ENCODE data around the gene RIPOR2. TPM values are rescaled to one million over a fixed set of nuclear protein-coding genes. Genes with fewer than 3 reads are reported as not detected.

Gene RIPOR2
- total RNA-seq, 1 donor from 2014 or later, result 49.0 TPM

DNA sequence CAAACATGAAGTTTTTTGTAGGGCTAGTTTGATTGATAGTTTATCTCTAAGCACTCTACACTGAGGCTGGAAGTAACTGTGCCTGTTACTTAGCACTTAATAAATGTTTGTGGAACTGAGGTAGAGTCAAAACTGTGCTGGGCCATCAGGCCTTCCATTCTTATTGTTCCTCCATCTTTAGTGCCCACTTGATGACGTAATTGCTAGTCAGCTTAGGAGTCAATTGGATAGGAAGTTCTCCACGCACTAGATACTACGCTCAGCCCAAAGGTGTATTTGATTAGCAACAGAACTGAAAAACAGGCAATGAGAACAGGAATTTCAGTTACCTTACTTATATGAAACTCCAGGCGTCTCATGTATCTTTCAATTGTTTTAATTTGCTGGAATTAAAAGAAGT is 67.0 kb downstream of the RIPOR2 start:
- intact Hi-C loops (cut with DNase I), result no loop called here
- Histone ChIP-seq H3K27ac (no peak overlapping the region), H3K36me3 (no peaks in the 10 kb centered on the region), H3K27me3 (no peaks in the 10 kb centered on the region), H3K4me3 (no peak overlapping the region), H3K4me1 (no peaks in the 10 kb centered on the region), H3K9me3 (no peaks in the 10 kb centered on the region)
- no peak for DNase-seq (ENCODE audit: low spot score in 2 of 2)
- TF ChIP-seq, protein P1, sequence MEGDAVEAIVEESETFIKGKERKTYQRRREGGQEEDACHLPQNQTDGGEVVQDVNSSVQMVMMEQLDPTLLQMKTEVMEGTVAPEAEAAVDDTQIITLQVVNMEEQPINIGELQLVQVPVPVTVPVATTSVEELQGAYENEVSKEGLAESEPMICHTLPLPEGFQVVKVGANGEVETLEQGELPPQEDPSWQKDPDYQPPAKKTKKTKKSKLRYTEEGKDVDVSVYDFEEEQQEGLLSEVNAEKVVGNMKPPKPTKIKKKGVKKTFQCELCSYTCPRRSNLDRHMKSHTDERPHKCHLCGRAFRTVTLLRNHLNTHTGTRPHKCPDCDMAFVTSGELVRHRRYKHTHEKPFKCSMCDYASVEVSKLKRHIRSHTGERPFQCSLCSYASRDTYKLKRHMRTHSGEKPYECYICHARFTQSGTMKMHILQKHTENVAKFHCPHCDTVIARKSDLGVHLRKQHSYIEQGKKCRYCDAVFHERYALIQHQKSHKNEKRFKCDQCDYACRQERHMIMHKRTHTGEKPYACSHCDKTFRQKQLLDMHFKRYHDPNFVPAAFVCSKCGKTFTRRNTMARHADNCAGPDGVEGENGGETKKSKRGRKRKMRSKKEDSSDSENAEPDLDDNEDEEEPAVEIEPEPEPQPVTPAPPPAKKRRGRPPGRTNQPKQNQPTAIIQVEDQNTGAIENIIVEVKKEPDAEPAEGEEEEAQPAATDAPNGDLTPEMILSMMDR (IDR thresholded peaks at IDR 0.05), result no peak

DNA sequence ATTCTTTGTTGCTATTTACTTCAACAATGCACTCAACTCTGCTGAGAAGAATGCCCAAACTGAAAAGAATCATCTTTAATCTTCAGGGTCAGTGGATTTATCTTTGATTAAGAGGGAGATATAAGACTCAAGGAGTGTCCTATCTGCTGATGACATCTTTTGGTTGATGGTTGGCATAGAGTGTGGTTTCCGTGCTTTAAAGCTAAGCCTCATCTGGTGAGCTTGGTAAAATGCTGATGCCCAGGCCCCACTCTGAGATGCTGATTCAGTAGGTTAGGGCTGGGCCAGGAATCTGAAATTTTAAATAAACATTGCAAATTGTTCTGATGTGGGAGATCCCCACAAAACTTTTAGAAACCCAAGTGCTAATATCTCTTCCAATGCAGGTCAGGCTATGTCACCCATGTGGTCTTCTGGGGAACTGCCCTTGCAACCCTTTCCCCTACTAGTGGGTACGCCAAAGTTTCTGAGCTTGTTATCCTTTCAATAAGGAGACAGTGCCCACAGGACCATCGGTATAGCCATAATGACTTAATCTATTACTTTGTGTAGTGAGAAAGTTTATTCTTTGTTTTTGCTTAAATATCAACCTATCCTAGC is 68.6 kb downstream of the RIPOR2 start:
- no peak for DNase-seq (ENCODE audit: low spot score in 2 of 2)
- TF ChIP-seq, protein P1 (IDR thresholded peaks at IDR 0.05), result no peak
- H3K27me3 ChIP-seq, result no peaks in the 10 kb centered on the region
- H3K36me3 ChIP-seq, result no peaks in the 10 kb centered on the region
- no peak overlapping the region for H3K27ac ChIP-seq
- H3K4me3 ChIP-seq, result no peak overlapping the region
- H3K9me3 ChIP-seq, result no peaks in the 10 kb centered on the region
- no peaks in the 10 kb centered on the region for H3K4me1 ChIP-seq
- intact Hi-C loops (cut with DNase I), result no loop called here

DNA sequence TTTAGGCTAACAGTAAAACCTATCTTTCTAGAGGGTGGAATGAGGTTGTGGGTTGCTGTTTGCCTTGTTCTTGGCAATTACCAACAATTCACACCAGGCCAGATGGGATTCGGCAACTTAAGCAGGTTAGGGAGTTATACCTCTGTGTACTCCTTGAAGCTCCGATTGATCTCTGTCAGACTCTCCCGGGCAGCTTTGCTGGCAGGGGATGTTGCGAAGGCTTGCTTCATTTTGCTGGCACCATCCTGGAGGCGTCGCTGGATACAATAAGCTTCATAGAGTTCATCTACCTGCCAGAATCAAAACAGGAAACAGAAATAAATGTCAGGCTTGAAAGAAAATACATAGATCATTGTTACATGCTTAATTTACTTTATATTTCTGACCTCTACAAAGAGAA is 70.6 kb downstream of the RIPOR2 start:
- DNase-seq (ENCODE audit: low spot score in 2 of 2), result no peak
- Histone ChIP-seq H3K9me3 (no peaks in the 10 kb centered on the region), H3K27ac (no peak overlapping the region), H3K36me3 (no peaks in the 10 kb centered on the region), H3K27me3 (no peaks in the 10 kb centered on the region), H3K4me1 (no peaks in the 10 kb centered on the region), H3K4me3 (no peak overlapping the region)
- intact Hi-C loops (cut with DNase I), result no loop called here
- TF ChIP-seq, protein P1 (IDR thresholded peaks at IDR 0.05), result no peak

DNA sequence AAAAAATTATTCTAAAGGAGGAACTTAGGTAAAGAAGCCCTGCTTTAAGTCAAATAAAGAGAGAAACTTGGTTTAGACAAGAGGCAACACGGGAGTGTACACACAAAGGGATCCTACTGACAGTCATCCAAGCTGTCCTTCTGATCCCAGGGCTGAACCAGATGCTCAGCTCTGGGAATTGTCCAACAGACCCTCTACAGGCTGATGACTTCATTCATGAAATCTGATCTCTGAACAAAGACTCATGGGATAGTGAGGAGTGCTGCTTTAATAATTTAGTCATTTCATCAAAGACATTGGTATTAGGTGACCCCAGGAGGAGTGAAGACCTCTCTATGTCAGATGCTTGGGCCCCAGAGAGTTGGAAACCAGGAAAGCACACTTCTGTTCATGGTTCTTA is 71.4 kb downstream of the RIPOR2 start:
- Histone ChIP-seq H3K27ac (no peak overlapping the region), H3K27me3 (no peaks in the 10 kb centered on the region), H3K4me3 (no peak overlapping the region), H3K4me1 (no peaks in the 10 kb centered on the region), H3K36me3 (no peaks in the 10 kb centered on the region), H3K9me3 (no peaks in the 10 kb centered on the region)
- TF ChIP-seq, protein P1 (IDR thresholded peaks at IDR 0.05), result no peak
- no peak for DNase-seq (ENCODE audit: low spot score in 2 of 2)
- intact Hi-C loops (cut with DNase I), result no loop called here

DNA sequence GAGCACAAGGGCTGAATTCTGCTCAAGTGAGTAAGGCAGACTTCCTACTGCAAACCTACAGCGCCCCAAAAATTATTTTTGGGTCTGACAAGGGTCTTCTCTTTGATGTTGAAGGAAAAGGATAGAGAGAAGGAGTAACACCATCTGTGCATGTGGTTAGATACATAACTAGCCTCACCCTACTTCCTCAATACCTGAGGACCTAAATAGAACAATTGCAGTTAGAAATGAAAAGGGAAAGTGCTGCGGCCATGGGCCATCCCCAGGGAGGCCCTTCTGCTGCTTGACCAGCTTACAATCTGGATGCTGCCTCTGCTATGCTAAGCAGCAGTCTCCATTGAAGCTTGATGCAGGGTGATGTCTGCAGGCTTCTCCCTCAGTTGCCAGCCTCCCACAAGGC is 73.8 kb downstream of the RIPOR2 start:
- intact Hi-C loops (cut with DNase I), result no loop called here
- TF ChIP-seq, protein P1 (IDR thresholded peaks at IDR 0.05), result no peak
- no peak overlapping the region for H3K4me3 ChIP-seq
- H3K4me1 ChIP-seq, result no peaks in the 10 kb centered on the region
- H3K27me3 ChIP-seq, result no peaks in the 10 kb centered on the region
- no peak overlapping the region for H3K27ac ChIP-seq
- DNase-seq (ENCODE audit: low spot score in 2 of 2), result no peak
- H3K36me3 ChIP-seq, result no peaks in the 10 kb centered on the region
- H3K9me3 ChIP-seq, result no peaks in the 10 kb centered on the region

Data from ascending aorta (tissue), 2 donors.